HG03342 (cell line): ENCODE results near the gene FAM227B.
"Not testable (repeated sequence)": the region's sequence is repeated elsewhere in the genome, so short reads cannot be mapped to it uniquely, and the experiment has no call there.

Source experiments
- ATAC-seq: cut with Tn5 transposase; IDR thresholded peaks from one replicate; pipeline ENCODE4 v1.9.1; 2021; ENCODE audit warnings: mild to moderate bottlenecking, moderate library complexity; ENCODE audit not compliant: unreplicated experiment

FAM227B gene

GRCh38 chr15:49383266-49383665, 237.4 kb downstream of the FAM227B start:
- no peak for ATAC-seq

GRCh38 chr15:49382394-49382793, 238.2 kb downstream of the FAM227B start:
- ATAC-seq: no peak

- ATAC-seq: no peak
Measured at GRCh38 chr15:49380912-49381311, 239.7 kb downstream of the FAM227B start.

GRCh38 chr15:49379996-49380395, 240.6 kb downstream of the FAM227B start:
- ATAC-seq: no peak

GRCh38 chr15:49372366-49372765, 248.3 kb downstream of the FAM227B start:
- no peak for ATAC-seq

- no peak for ATAC-seq
Measured at GRCh38 chr15:49370782-49371181, 249.8 kb downstream of the FAM227B start.

- no peak for ATAC-seq
Measured at GRCh38 chr15:49366496-49366895, 254.1 kb downstream of the FAM227B start.

GRCh38 chr15:49361370-49361769, 259.2 kb downstream of the FAM227B start:
- ATAC-seq: no peak

GRCh38 chr15:49354439-49354838, 266.2 kb downstream of the FAM227B start:
- ATAC-seq: not testable (repeated sequence)

GRCh38 chr15:49343546-49343945, 277.1 kb downstream of the FAM227B start:
- ATAC-seq: no peak

- ATAC-seq: no peak
Measured at GRCh38 chr15:49339656-49340055, 281.0 kb downstream of the FAM227B start.

- ATAC-seq: no peak
Measured at GRCh38 chr15:49331951-49332350, 288.7 kb downstream of the FAM227B start.

- ATAC-seq: no peak
Measured at GRCh38 chr15:49331442-49331841, 289.2 kb downstream of the FAM227B start.

GRCh38 chr15:49330166-49330565, 290.5 kb downstream of the FAM227B start:
- ATAC-seq: no peak

GRCh38 chr15:49328941-49329340, 291.7 kb downstream of the FAM227B start:
- no peak for ATAC-seq

- ATAC-seq: no peak
Measured at GRCh38 chr15:49327927-49328326, 292.7 kb downstream of the FAM227B start.

- no peak for ATAC-seq
Measured at GRCh38 chr15:49323207-49323606, 297.4 kb downstream of the FAM227B start.

GRCh38 chr15:49320351-49320750, 300.3 kb downstream of the FAM227B start:
- ATAC-seq: no peak

- no peak for ATAC-seq
Measured at GRCh38 chr15:49315391-49315823, 305.2 kb downstream of the FAM227B start.

GRCh38 chr15:49314716-49315115, 305.9 kb downstream of the FAM227B start:
- ATAC-seq: no peak

GRCh38 chr15:49313650-49314049, 307.0 kb downstream of the FAM227B start:
- no peak for ATAC-seq

- ATAC-seq: no peak
Measured at GRCh38 chr15:49309889-49310288, 310.7 kb downstream of the FAM227B start.

- ATAC-seq: no peak
Measured at GRCh38 chr15:49308686-49309085, 311.9 kb downstream of the FAM227B start.

- ATAC-seq: no peak
Measured at GRCh38 chr15:49306551-49306950, 314.1 kb downstream of the FAM227B start.
